ENCODE measurements around the gene ZNF277.

The ZNF277 gene

GRCh38 chr7:112199035-112199655, 7.3 kb upstream of the ZNF277 start:
- no peak for ATAC-seq
- TF ChIP-seq PPARA (CRISPR knock-in tag; IDR thresholded peaks at IDR 0.05; ENCODE audit: borderline replicate concordance), result no peak
- TF ChIP-seq BACH2 (CRISPR knock-in tag; IDR thresholded peaks at IDR 0.05; ENCODE audit: borderline replicate concordance), result no peak
- TF ChIP-seq ZNF70 (CRISPR knock-in tag; IDR thresholded peaks at IDR 0.05), result no peak
- TF ChIP-seq PATZ1 (CRISPR knock-in tag; IDR thresholded peaks at IDR 0.05; ENCODE audit: borderline replicate concordance), result no peak
- no peak for TF ChIP-seq ESRRG (CRISPR knock-in tag; IDR thresholded peaks at IDR 0.05)
- no peak for TF ChIP-seq TOX (CRISPR knock-in tag; IDR thresholded peaks at IDR 0.05; ENCODE audit: borderline replicate concordance)
- TF ChIP-seq ZFP3 (CRISPR knock-in tag; IDR thresholded peaks at IDR 0.05), result no peak
- no peak for TF ChIP-seq OSR1 (CRISPR knock-in tag; IDR thresholded peaks at IDR 0.05)
- no peak for TF ChIP-seq ZC3H10 (CRISPR knock-in tag; IDR thresholded peaks at IDR 0.05)

- TF ChIP-seq TOX (CRISPR knock-in tag; IDR thresholded peaks at IDR 0.05; ENCODE audit: borderline replicate concordance), result no peak
- no peak for TF ChIP-seq TSHZ2 (CRISPR knock-in tag; IDR thresholded peaks at IDR 0.05)
- TF ChIP-seq CSDC2 (CRISPR knock-in tag; IDR thresholded peaks at IDR 0.05), result no peak
- TF ChIP-seq ZNF70 (CRISPR knock-in tag; IDR thresholded peaks at IDR 0.05), result no peak
- TF ChIP-seq ZNF8 (CRISPR knock-in tag; IDR thresholded peaks at IDR 0.05), result no peak
- no peak for TF ChIP-seq ISL1 (CRISPR knock-in tag; IDR thresholded peaks at IDR 0.05)
- no peak for TF ChIP-seq POU6F1 (CRISPR knock-in tag; IDR thresholded peaks at IDR 0.05; ENCODE audit: borderline replicate concordance, low read depth)
- no peak for TF ChIP-seq ZFP30 (CRISPR knock-in tag; IDR thresholded peaks at IDR 0.05)
- TF ChIP-seq ARNTL (CRISPR knock-in tag; IDR thresholded peaks at IDR 0.05; ENCODE audit: borderline replicate concordance, low read depth), result no peak
- no peak for TF ChIP-seq ZFP3 (CRISPR knock-in tag; IDR thresholded peaks at IDR 0.05)
- no peak for TF ChIP-seq ZNF565 (CRISPR knock-in tag; conservative IDR thresholded peaks at IDR 0.05; ENCODE audit: low read depth)
- no peak for TF ChIP-seq GLIS3 (CRISPR knock-in tag; IDR thresholded peaks at IDR 0.05)
- TF ChIP-seq ZC3H10 (CRISPR knock-in tag; IDR thresholded peaks at IDR 0.05), result no peak
- no peak for TF ChIP-seq PPARA (CRISPR knock-in tag; IDR thresholded peaks at IDR 0.05; ENCODE audit: borderline replicate concordance)
- TF ChIP-seq ESRRG (CRISPR knock-in tag; IDR thresholded peaks at IDR 0.05), result no peak
- no peak for TF ChIP-seq SNAI2 (CRISPR knock-in tag; IDR thresholded peaks at IDR 0.05)
- no peak for TF ChIP-seq OSR1 (CRISPR knock-in tag; IDR thresholded peaks at IDR 0.05)
- no peak for TF ChIP-seq TCF4 (CRISPR knock-in tag; IDR thresholded peaks at IDR 0.05; ENCODE audit: borderline replicate concordance)
Measured at GRCh38 chr7:112199672-112200071, 6.8 kb upstream of the ZNF277 start.

GRCh38 chr7:112201411-112201810, 5.1 kb upstream of the ZNF277 start:
- no peak for ATAC-seq
- TF ChIP-seq PPARA (CRISPR knock-in tag; IDR thresholded peaks at IDR 0.05; ENCODE audit: borderline replicate concordance), result no peak
- TF ChIP-seq CREB5 (CRISPR knock-in tag; IDR thresholded peaks at IDR 0.05; ENCODE audit: low read depth), result no peak
- TF ChIP-seq ZNF8 (CRISPR knock-in tag; IDR thresholded peaks at IDR 0.05), result no peak
- TF ChIP-seq ZNF70 (CRISPR knock-in tag; IDR thresholded peaks at IDR 0.05), result no peak
- no peak for TF ChIP-seq PATZ1 (CRISPR knock-in tag; IDR thresholded peaks at IDR 0.05; ENCODE audit: borderline replicate concordance)
- no peak for TF ChIP-seq ESRRG (CRISPR knock-in tag; IDR thresholded peaks at IDR 0.05)
- no peak for TF ChIP-seq ARNTL (CRISPR knock-in tag; IDR thresholded peaks at IDR 0.05; ENCODE audit: borderline replicate concordance, low read depth)
- TF ChIP-seq ZFP30 (CRISPR knock-in tag; IDR thresholded peaks at IDR 0.05), result no peak
- no peak for TF ChIP-seq OSR1 (CRISPR knock-in tag; IDR thresholded peaks at IDR 0.05)
- TF ChIP-seq ZC3H10 (CRISPR knock-in tag; IDR thresholded peaks at IDR 0.05), result no peak
- no peak for TF ChIP-seq TCF4 (CRISPR knock-in tag; IDR thresholded peaks at IDR 0.05; ENCODE audit: borderline replicate concordance)
- no peak for TF ChIP-seq ISL1 (CRISPR knock-in tag; IDR thresholded peaks at IDR 0.05)
- no peak for TF ChIP-seq POU6F1 (CRISPR knock-in tag; IDR thresholded peaks at IDR 0.05; ENCODE audit: borderline replicate concordance, low read depth)
- no peak for TF ChIP-seq ZNF565 (CRISPR knock-in tag; conservative IDR thresholded peaks at IDR 0.05; ENCODE audit: low read depth)
- no peak for TF ChIP-seq BACH2 (CRISPR knock-in tag; IDR thresholded peaks at IDR 0.05; ENCODE audit: borderline replicate concordance)
- TF ChIP-seq RARB (CRISPR knock-in tag; IDR thresholded peaks at IDR 0.05), result no peak
- TF ChIP-seq CSDC2 (CRISPR knock-in tag; IDR thresholded peaks at IDR 0.05), result no peak

More at GRCh38 chr7:112199672-112200071, 6.8 kb upstream of the ZNF277 start:
- no peak for ATAC-seq

All from SK-N-SH treated with all-trans-retinoic acid at 6 μM for 48 hours (cell line).